ENCODE measurements around the gene TADA2A.

The TADA2A gene

GRCh38 chr17:37521821-37522220, 115.1 kb downstream of the TADA2A start:
- Mint-ChIP-seq H3K27ac (no peak overlapping the region), H3K27me3 (no peaks in the 10 kb centered on the region), H3K4me3 (no peak overlapping the region), H3K9me3 (no peaks in the 10 kb centered on the region), H3K4me1 (ENCODE audit: low read depth) (no peaks in the 10 kb centered on the region), H3K36me3 (ENCODE audit: low read depth) (peaks cover 95% of the 10 kb centered on the region)
- intact Hi-C loops (cut with micrococcal nuclease), result no loop called here

- no peaks in the 10 kb centered on the region for H3K4me1 Mint-ChIP-seq (ENCODE audit: low read depth)
- H3K27ac Mint-ChIP-seq, result no peak overlapping the region
- H3K36me3 Mint-ChIP-seq (ENCODE audit: low read depth), result peaks cover 95% of the 10 kb centered on the region
- no peak overlapping the region for H3K4me3 Mint-ChIP-seq
- no peaks in the 10 kb centered on the region for H3K27me3 Mint-ChIP-seq
- H3K9me3 Mint-ChIP-seq, result no peaks in the 10 kb centered on the region
- intact Hi-C loops (cut with micrococcal nuclease), result no loop called here
Observed at GRCh38 chr17:37523715-37524219, 117.1 kb downstream of the TADA2A start.

GRCh38 chr17:37527249-37527851, 120.7 kb downstream of the TADA2A start:
- intact Hi-C loops (cut with micrococcal nuclease), result no loop called here
- Mint-ChIP-seq H3K9me3 (no peaks in the 10 kb centered on the region), H3K4me1 (ENCODE audit: low read depth) (no peaks in the 10 kb centered on the region), H3K36me3 (ENCODE audit: low read depth) (peaks cover 95% of the 10 kb centered on the region), H3K27ac (no peak overlapping the region), H3K27me3 (no peaks in the 10 kb centered on the region), H3K4me3 (no peak overlapping the region)
